HepG2 (cell line): Measurements from ENCODE around the gene TAF1D. TPM values are rescaled to one million over a fixed set of nuclear protein-coding genes. Genes with fewer than 3 reads are reported as not detected.

Source experiments
- ATAC-seq: fragments of 200-7000 bp; cut with Tn5 transposase; 3 replicates; pipeline ENCODE4 v1.9.1; 2020; ENCODE audit warnings: mild to moderate bottlenecking, moderate library complexity
- BruUV-seq: library from RNA; stranded (reverse); fragments of 400-500 nt; replicated peaks from 2 replicates; lab custom pipeline; 2021; lab: Mats Ljungman, UMichigan
- CTCF ChIA-PET: fragments of 300-600 bp; formaldehyde crosslinking; extraction: SDS; loops from one replicate; lab custom pipeline; 2021; ENCODE audit warnings: low total read pairs, inconsistent platforms, low intra/inter-chr PET ratio; lab: Yijun Ruan, JAX
- POLR2A ChIA-PET: fragments of 350-600 bp; sonication (Branson Sonifier 250); formaldehyde crosslinking; loops from one replicate; lab custom pipeline; 2020; ENCODE audit warnings: antibody characterized with exemption, inconsistent platforms; lab: Yijun Ruan, JAX
- DNase-seq: peaks from one replicate; pipeline ENCODE4 v3.0.0-alpha.2; 2015; ENCODE audit warnings: low spot score
- FAIRE-seq: peaks from 3 replicates; lab custom pipeline; 2011; peaks lifted over from hg19 to GRCh38; lab: Jason Lieb, UNC
- H2AFZ ChIP-seq: one replicate; pipeline ENCODE4 v1.6.1; 2011; ENCODE audit warnings: low read length, inconsistent platforms
- H3K27ac ChIP-seq: fragments of 300-600 bp; 3 replicates; pipeline ENCODE4 v1.8.0; 2011; ENCODE audit warnings: mixed run types, mild to moderate bottlenecking, mixed read lengths, low read length, inconsistent platforms; ENCODE audit not compliant: insufficient read depth; ENCODE audit errors: extremely low read length
- H3K27me3 ChIP-seq, 2 experiments: fragments of 200-600 bp in 1 of 2; 2 replicates in 1 of 2; 3 replicates in 1 of 2; pipeline versions ENCODE4 v1.6.0 to v1.8.0; 2011; ENCODE audit warnings: low read length in 2 of 2, mild to moderate bottlenecking in 2 of 2, moderate library complexity in 2 of 2, inconsistent platforms in 1 of 2; ENCODE audit not compliant: insufficient read depth in 2 of 2, control insufficient read depth in 1 of 2
- H3K36me3 ChIP-seq, 2 experiments: fragments of 200-600 bp in 1 of 2; replicated peaks in 1 of 2; 2 replicates in 1 of 2; 3 replicates in 1 of 2; pipeline versions ENCODE4 v1.5.1 to v1.8.0; 2011; ENCODE audit warnings: low read length in 2 of 2, inconsistent platforms in 1 of 2; ENCODE audit not compliant: insufficient read depth in 2 of 2, control insufficient read depth in 1 of 2
- H3K4me1 ChIP-seq: 2 replicates; pipeline ENCODE4 v1.5.1; 2012; ENCODE audit warnings: low read length, inconsistent platforms; ENCODE audit not compliant: insufficient read depth
- H3K4me2 ChIP-seq: 2 replicates; pipeline ENCODE4 v1.6.0; 2011; ENCODE audit warnings: low read depth, low read length, inconsistent platforms
- H3K4me3 ChIP-seq, 3 experiments: fragments of 200-600 bp in 1 of 3; sonication (generic), shearing (Covaris generic) in 1 of 3; replicated peaks in 1 of 3; 2 replicates each; pipeline ENCODE4 v1.5.1; 2011 to 2016; ENCODE audit warnings: low read length in 3 of 3, inconsistent platforms in 2 of 3, low read depth in 2 of 3, mild to moderate bottlenecking in 2 of 3, control low read depth in 1 of 3, mixed read lengths in 1 of 3; ENCODE audit not compliant: insufficient read depth in 1 of 3
- H3K79me2 ChIP-seq: one replicate; pipeline ENCODE4 v1.6.1; 2011; ENCODE audit warnings: low read length, inconsistent platforms; ENCODE audit not compliant: insufficient read depth
- H3K9ac ChIP-seq: 2 replicates; pipeline ENCODE4 v1.6.0; 2011; ENCODE audit warnings: mild to moderate bottlenecking, low read depth, low read length, inconsistent platforms; ENCODE audit not compliant: insufficient read depth
- H3K9me3 ChIP-seq: 2 replicates; pipeline ENCODE4 v1.5.1; 2012; ENCODE audit warnings: mild to moderate bottlenecking, low read length
- H4K20me1 ChIP-seq: 2 replicates; pipeline ENCODE4 v1.6.0; 2011; ENCODE audit warnings: inconsistent platforms, mild to moderate bottlenecking, low read length, moderate library complexity; ENCODE audit not compliant: insufficient read depth
- CTCF ChIP-seq: sonication (generic); formaldehyde crosslinking; IDR thresholded peaks from 2 replicates; pipeline ENCODE4 v1.5.0; 2020; ENCODE audit warnings: mild to moderate bottlenecking, missing genetic modification reagents, moderate library complexity
- SRSF4 ChIP-seq: fragments of 200-400 bp; formaldehyde crosslinking; IDR thresholded peaks from one replicate; pipeline ENCODE4 v1.6.1; 2018; ENCODE audit warnings: mild to moderate bottlenecking, low read depth, low read length, moderate library complexity; ENCODE audit not compliant: poor library complexity, severe bottlenecking
- ZNF142 ChIP-seq: sonication (generic); formaldehyde crosslinking; IDR thresholded peaks from 2 replicates; pipeline ENCODE4 v1.4.0; 2020; ENCODE audit warnings: missing genetic modification reagents
- ZNF639 ChIP-seq: conservative IDR thresholded peaks from 2 replicates; pipeline ENCODE4 v1.6.1; 2018; ENCODE audit warnings: missing genetic modification reagents
- ZNF770 ChIP-seq: sonication (generic); formaldehyde crosslinking; IDR thresholded peaks from 2 replicates; pipeline ENCODE4 v1.5.0; 2020; ENCODE audit warnings: mild to moderate bottlenecking, missing genetic modification reagents
- WGBS: methylation state at CpG from one replicate; pipeline ENCODE4 v1.1.6; 2017; ENCODE audit warnings: low lambda C conversion rate; 5-methylcytosine and 5-hydroxymethylcytosine counted together
- in situ Hi-C: cut with HindIII; loops from 2 replicates; pipeline ENCODE4 v1.10.0; 2017; ENCODE audit warnings: low pct_unique_long_range_greater_than_20kb; ENCODE audit not compliant: extremely low pct_ligation_motif_present
- intact Hi-C: fragments of 100-400 bp; cut with micrococcal nuclease; formaldehyde crosslinking; loops from one replicate; pipeline ENCODE4 v1.10.0; 2022; ENCODE audit not compliant: unreplicated experiment
- polyA plus RNA-seq, 8 experiments: library from polyadenylated mRNA; depleted of rRNA in 3 of 8; stranded (reverse) in 7 of 8; unstranded in 1 of 8; fragments of >200 nt; fragmentation: Illumina TruSeq in 4 of 8; extraction: Trizol in 4 of 8; gene quantifications; 2 replicates each; pipeline versions ENCODE4 v1.2.1 to v1.2.3, GENCODE V29; 2011 to 2016; ENCODE audit warnings: low read depth in 4 of 8, missing spikeins in 1 of 8, mixed read lengths in 1 of 8; ENCODE audit not compliant: insufficient read depth in 1 of 8
- total RNA-seq, 5 experiments: library from RNA; depleted of rRNA; stranded (reverse); fragments of >200 nt; fragmentation: Illumina TruSeq; extraction: Trizol; gene quantifications; 2 replicates each; pipeline ENCODE4 v1.2.3, GENCODE V29; 2016; ENCODE audit warnings: low read depth in 1 of 5

TAF1D gene
- total and polyA plus RNA-seq, 2 of the 13 experiments (the other 11 are each of a cell fraction or from before 2014, with no cell fraction given): 132 to 207 TPM

- BruUV-seq: no TSS peak
- ATAC-seq (no peak), FAIRE-seq (no peak), DNase-seq (peak; percentile 4)
- no peaks in the 10 kb centered on the region for H3K4me1 ChIP-seq
- H3K4me2 ChIP-seq: no peak overlapping the region
- WGBS: 81% methylated on average over 2 of the region's 2 CpGs
- H4K20me1 ChIP-seq: no peaks in the 10 kb centered on the region
- H3K36me3 ChIP-seq: peaks cover 8 to 42% of the 10 kb centered on the region in 2 experiments
- no peaks in the 10 kb centered on the region for H3K79me2 ChIP-seq
- ChIA-PET POLR2A (no interaction called here), CTCF (no interaction called here)
- H3K27ac ChIP-seq: no peak overlapping the region
- no peaks in the 10 kb centered on the region for H3K27me3 ChIP-seq
- in situ Hi-C loops (no loop called here), intact Hi-C loops (no loop called here)
- no peak overlapping the region for H2AFZ ChIP-seq
- no peak overlapping the region for H3K4me3 ChIP-seq
- H3K9me3 ChIP-seq: peaks cover 5% of the 10 kb centered on the region; the same call in 1 of the 2 replicates
- no peak for TF ChIP-seq SRSF4
- peak; percentile 85 for TF ChIP-seq ZNF770
- TF ChIP-seq CTCF: peak; percentile 3; the same call in 1 of the 2 replicates
- no peak for TF ChIP-seq ZNF142
- no peak for TF ChIP-seq ZNF639 (CRISPR knock-in tag)
- no peak overlapping the region for H3K9ac ChIP-seq
Observed at GRCh38 chr11:93704237-93704636, 37.1 kb downstream of the TAF1D start.
